Neural progenitor cell (in vitro differentiated cells): ENCODE data around the gene BEGAIN. TPM values are rescaled to one million over a fixed set of nuclear protein-coding genes. Genes with fewer than 3 reads are reported as not detected.

Experiments
- DNase-seq: peaks from one replicate; pipeline ENCODE4 v3.0.0-alpha.2; 2016; ENCODE audit warnings: low spot score
- H2AFZ ChIP-seq: fragments of 200-600 bp; sonication (generic); replicated peaks from 2 replicates; pipeline ENCODE4 v1.6.1; 2016; ENCODE audit warnings: antibody characterized with exemption
- H3F3A ChIP-seq: fragments of 200-600 bp; sonication (generic); 2 replicates; pipeline ENCODE4 v1.6.1; 2016; ENCODE audit warnings: antibody characterized with exemption, low read depth
- H3K27ac ChIP-seq: fragments of 200-600 bp; sonication (generic); 2 replicates; pipeline ENCODE4 v1.5.1; 2016; ENCODE audit warnings: mild to moderate bottlenecking
- H3K27me3 ChIP-seq: fragments of 200-600 bp; sonication (generic); 2 replicates; pipeline ENCODE4 v1.6.1; 2016; ENCODE audit warnings: mild to moderate bottlenecking, moderate library complexity
- H3K36me3 ChIP-seq: fragments of 200-600 bp; sonication (generic); 2 replicates; pipeline ENCODE4 v1.5.1; 2016
- H3K4me1 ChIP-seq: fragments of 200-600 bp; sonication (generic); 2 replicates; pipeline ENCODE4 v1.6.1; 2016; ENCODE audit warnings: mixed run types
- H3K4me2 ChIP-seq: fragments of 200-600 bp; sonication (generic); 2 replicates; pipeline ENCODE4 v1.6.1; 2016
- H3K4me3 ChIP-seq: fragments of 200-600 bp; sonication (generic); 2 replicates; pipeline ENCODE4 v1.5.1; 2016
- H3K79me2 ChIP-seq: fragments of 200-600 bp; sonication (generic); 2 replicates; pipeline ENCODE4 v1.6.1; 2016; ENCODE audit warnings: low read depth
- H3K9ac ChIP-seq: fragments of 200-600 bp; sonication (generic); 2 replicates; pipeline ENCODE4 v1.6.1; 2016
- H3K9me3 ChIP-seq: fragments of 200-600 bp; sonication (generic); 2 replicates; pipeline ENCODE4 v1.5.1; 2016; ENCODE audit warnings: low read depth
- H4K20me1 ChIP-seq: fragments of 200-600 bp; sonication (generic); 2 replicates; pipeline ENCODE4 v1.6.1; 2016; ENCODE audit warnings: low read depth
- H3K27ac Mint-ChIP-seq: 3 replicates; pipeline ENCODE4 v1.8.0; 2021; ENCODE audit warnings: mixed read lengths
- H3K27me3 Mint-ChIP-seq: 2 replicates; pipeline ENCODE4 v1.8.0; 2022; ENCODE audit warnings: low read depth, mild to moderate bottlenecking, inconsistent platforms, moderate library complexity, mixed read lengths; ENCODE audit not compliant: insufficient read depth
- H3K36me3 Mint-ChIP-seq: 3 replicates; pipeline ENCODE4 v1.8.0; 2021; ENCODE audit warnings: mixed read lengths
- H3K4me1 Mint-ChIP-seq: 3 replicates; pipeline ENCODE4 v1.8.0; 2021; ENCODE audit warnings: mixed read lengths
- H3K4me3 Mint-ChIP-seq: 3 replicates; pipeline ENCODE4 v1.8.0; 2021; ENCODE audit warnings: mild to moderate bottlenecking, moderate library complexity, mixed read lengths
- H3K9me3 Mint-ChIP-seq: 3 replicates; pipeline ENCODE4 v1.8.0; 2020; ENCODE audit warnings: mixed read lengths
- EZH2 ChIP-seq: fragments of 200-600 bp; sonication (generic); IDR thresholded peaks from 2 replicates; pipeline ENCODE4 v1.6.1; 2017; ENCODE audit warnings: antibody characterized with exemption, mild to moderate bottlenecking, moderate library complexity
- EZH2phosphoT487 ChIP-seq: fragments of 200-600 bp; sonication (generic); IDR thresholded peaks from 2 replicates; pipeline ENCODE4 v1.6.1; 2017; ENCODE audit warnings: antibody characterized with exemption
- total RNA-seq: library from RNA; depleted of rRNA; stranded (reverse); fragments of >200 nt; gene quantifications from 2 replicates; pipeline ENCODE4 v1.2.3, GENCODE V29; 2015; ENCODE audit warnings: low replicate concordance
- TF ChIP-seq, protein P1 (sequence below): fragments of 200-600 bp; sonication (generic); IDR thresholded peaks from 2 replicates; pipeline ENCODE4 v1.5.1; 2017; ENCODE audit warnings: antibody characterized with exemption, mild to moderate bottlenecking

The BEGAIN gene
- total RNA-seq, 1 donor from 2014 or later, result 4.0 TPM

- Histone ChIP-seq H3K4me1 (peaks cover 9% of the 10 kb centered on the region), H3K79me2 (no peaks in the 10 kb centered on the region), H3K9me3 (no peaks in the 10 kb centered on the region), H4K20me1 (no peaks in the 10 kb centered on the region), H3K9ac (no peak overlapping the region), H3K27me3 (peaks cover 10% of the 10 kb centered on the region), H3K27ac (no peak overlapping the region), H3K4me3 (no peak overlapping the region), H3K4me2 (no peak overlapping the region), H2AFZ (no peak overlapping the region), H3F3A (no peaks in the 10 kb centered on the region), H3K36me3 (no peaks in the 10 kb centered on the region)
- no peak for TF ChIP-seq EZH2phosphoT487
- TF ChIP-seq EZH2, result no peak
- TF ChIP-seq, protein P1, sequence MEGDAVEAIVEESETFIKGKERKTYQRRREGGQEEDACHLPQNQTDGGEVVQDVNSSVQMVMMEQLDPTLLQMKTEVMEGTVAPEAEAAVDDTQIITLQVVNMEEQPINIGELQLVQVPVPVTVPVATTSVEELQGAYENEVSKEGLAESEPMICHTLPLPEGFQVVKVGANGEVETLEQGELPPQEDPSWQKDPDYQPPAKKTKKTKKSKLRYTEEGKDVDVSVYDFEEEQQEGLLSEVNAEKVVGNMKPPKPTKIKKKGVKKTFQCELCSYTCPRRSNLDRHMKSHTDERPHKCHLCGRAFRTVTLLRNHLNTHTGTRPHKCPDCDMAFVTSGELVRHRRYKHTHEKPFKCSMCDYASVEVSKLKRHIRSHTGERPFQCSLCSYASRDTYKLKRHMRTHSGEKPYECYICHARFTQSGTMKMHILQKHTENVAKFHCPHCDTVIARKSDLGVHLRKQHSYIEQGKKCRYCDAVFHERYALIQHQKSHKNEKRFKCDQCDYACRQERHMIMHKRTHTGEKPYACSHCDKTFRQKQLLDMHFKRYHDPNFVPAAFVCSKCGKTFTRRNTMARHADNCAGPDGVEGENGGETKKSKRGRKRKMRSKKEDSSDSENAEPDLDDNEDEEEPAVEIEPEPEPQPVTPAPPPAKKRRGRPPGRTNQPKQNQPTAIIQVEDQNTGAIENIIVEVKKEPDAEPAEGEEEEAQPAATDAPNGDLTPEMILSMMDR, result no peak
- peaks cover 9% of the 10 kb centered on the region for H3K27me3 Mint-ChIP-seq
- H3K9me3 Mint-ChIP-seq, result peaks cover 16% of the 10 kb centered on the region
- H3K27ac Mint-ChIP-seq, result no peak overlapping the region
- H3K36me3 Mint-ChIP-seq, result no peaks in the 10 kb centered on the region
- no peak for DNase-seq
- peaks cover 4% of the 10 kb centered on the region for H3K4me1 Mint-ChIP-seq
- H3K4me3 Mint-ChIP-seq, result no peak overlapping the region
Measured at GRCh38 chr14:100601064-100601463, 13.8 kb upstream of the BEGAIN start.

GRCh38 chr14:100599981-100600380 is 12.8 kb upstream of the BEGAIN start:
- H3K36me3 Mint-ChIP-seq, result no peaks in the 10 kb centered on the region
- peaks cover 16% of the 10 kb centered on the region for H3K9me3 Mint-ChIP-seq
- no peaks in the 10 kb centered on the region for H3K4me1 ChIP-seq
- H3K4me1 Mint-ChIP-seq, result no peaks in the 10 kb centered on the region
- no peak overlapping the region for H3K4me3 Mint-ChIP-seq
- no peak overlapping the region for H2AFZ ChIP-seq
- H3K9ac ChIP-seq, result no peak overlapping the region
- no peaks in the 10 kb centered on the region for H4K20me1 ChIP-seq
- no peak overlapping the region for H3K4me2 ChIP-seq
- TF ChIP-seq, protein P1, result no peak
- TF ChIP-seq EZH2, result no peak
- TF ChIP-seq EZH2phosphoT487, result no peak
- H3K27me3 Mint-ChIP-seq, result peaks cover 6% of the 10 kb centered on the region
- H3K27ac ChIP-seq, result no peak overlapping the region
- no peak overlapping the region for H3K4me3 ChIP-seq
- no peaks in the 10 kb centered on the region for H3F3A ChIP-seq
- no peaks in the 10 kb centered on the region for H3K79me2 ChIP-seq
- no peak overlapping the region for H3K27ac Mint-ChIP-seq
- no peaks in the 10 kb centered on the region for H3K36me3 ChIP-seq
- no peak for DNase-seq
- peaks cover 10% of the 10 kb centered on the region for H3K27me3 ChIP-seq
- no peaks in the 10 kb centered on the region for H3K9me3 ChIP-seq

DNA sequence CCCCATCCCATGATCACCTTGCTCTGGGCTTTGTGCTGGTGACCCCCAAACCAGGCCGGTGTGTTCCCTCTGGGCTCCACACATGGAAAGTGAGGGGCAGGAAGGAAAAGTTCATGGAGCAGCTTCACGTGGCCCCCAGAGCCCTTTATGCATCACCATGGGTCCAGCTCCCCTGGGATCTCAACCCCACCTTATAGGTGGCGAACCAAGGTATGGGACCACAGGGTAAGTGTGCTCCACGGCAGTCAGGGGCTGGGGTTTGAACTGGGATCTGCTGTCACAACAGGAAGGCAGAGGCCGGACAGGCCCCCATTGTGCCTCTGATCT is 7.4 kb upstream of the BEGAIN start:
- TF ChIP-seq, protein P1, result no peak
- TF ChIP-seq EZH2phosphoT487 (no peak), EZH2 (no peak)
- no peak overlapping the region for H3K27ac ChIP-seq
- no peaks in the 10 kb centered on the region for H3K36me3 Mint-ChIP-seq
- H3K27me3 ChIP-seq, result peaks cover 10% of the 10 kb centered on the region
- no peaks in the 10 kb centered on the region for H3F3A ChIP-seq
- no peaks in the 10 kb centered on the region for H3K36me3 ChIP-seq
- H3K4me3 ChIP-seq, result no peak overlapping the region
- H3K4me3 Mint-ChIP-seq, result no peak overlapping the region
- no peaks in the 10 kb centered on the region for H3K79me2 ChIP-seq
- H3K9me3 ChIP-seq, result no peaks in the 10 kb centered on the region
- H3K4me1 Mint-ChIP-seq, result peaks cover 10% of the 10 kb centered on the region
- no peak overlapping the region for H3K27ac Mint-ChIP-seq
- H3K9ac ChIP-seq, result no peak overlapping the region
- H3K27me3 Mint-ChIP-seq, result peaks cover 5% of the 10 kb centered on the region
- no peak overlapping the region for H3K4me2 ChIP-seq
- no peak for DNase-seq
- no peak overlapping the region for H2AFZ ChIP-seq
- no peaks in the 10 kb centered on the region for H3K4me1 ChIP-seq
- H3K9me3 Mint-ChIP-seq, result no peaks in the 10 kb centered on the region
- H4K20me1 ChIP-seq, result no peaks in the 10 kb centered on the region
